Heart left ventricle (tissue), 13 donors: ENCODE data around the gene CDAN1.

Experiments
- POLR2A ChIP-seq, 2 donors: fragments of 450-650 bp; IDR thresholded peaks; one replicate each; pipeline ENCODE4 v1.6.1; 2017; ENCODE audit warnings: antibody characterized with exemption in 2 of 2, mild to moderate bottlenecking in 2 of 2, moderate library complexity in 2 of 2
- TF ChIP-seq, protein P1 (sequence below), 12 donors: fragments of 200-600 bp; sonication (generic) in 4 of 12; IDR thresholded peaks; one replicate each; pipeline versions ENCODE4 v1.5.0 to v1.8.0; 2018 to 2022; ENCODE audit warnings: antibody characterized with exemption in 12 of 12, mild to moderate bottlenecking in 5 of 12
- donor health status: ischemic (EF 13 %, LVEDD 7.1; RV severe dilation, severe dysfunction).
- donor health status: DM: no; HTN: yes; CAD: no.
- donor health status: DM: no; HTN: no; CAD: no.
- donor health status: ischemic (EF 25% LVEDD 6.9; RV normal size, moderate dysfunction).
- donor health status: ischemic (EF 25% LVEDD 5.7; RV mildly dilated, moderate dysfunction).
- donor health status: ischemic (EF 35%, LVEDD 5.7; RV mildly dilated, moderate dysfunction).
- donor health status: nonischemic (EF 11% LVEDD 7.7; RV severe dilation, severe dysfunction).
- donor health status: DM: yes; HTN: yes; CAD: no.
- donor health status: PGD.
- donor health status: ischemic (EF 29% LVEDD 5.4; RV normal size, mild dysfunction).
- donor health status: nonischemic (EF 23%, LVEDD 6.1; RV moderate dilation, normal function).

DNA sequence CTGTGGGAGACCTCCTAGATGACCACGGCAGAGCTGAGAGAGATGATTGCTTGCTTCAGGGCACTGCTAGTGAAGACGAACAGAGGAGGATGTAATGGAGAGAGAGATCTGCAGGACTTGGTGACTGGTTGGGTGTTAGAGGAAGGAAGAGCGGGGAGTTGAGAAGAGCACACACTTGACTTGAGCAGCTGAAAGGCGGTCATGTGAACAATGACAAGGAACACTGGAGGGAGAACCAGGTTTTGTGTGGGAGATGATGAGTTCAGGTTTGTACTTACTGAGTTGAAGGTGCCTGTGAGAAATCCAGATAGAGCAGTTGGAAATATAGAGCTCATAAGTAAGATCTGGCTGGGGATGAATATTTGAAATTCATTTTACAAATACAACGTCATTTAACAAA lies 40.3 kb downstream of the CDAN1 start:
- TF ChIP-seq, protein P1, sequence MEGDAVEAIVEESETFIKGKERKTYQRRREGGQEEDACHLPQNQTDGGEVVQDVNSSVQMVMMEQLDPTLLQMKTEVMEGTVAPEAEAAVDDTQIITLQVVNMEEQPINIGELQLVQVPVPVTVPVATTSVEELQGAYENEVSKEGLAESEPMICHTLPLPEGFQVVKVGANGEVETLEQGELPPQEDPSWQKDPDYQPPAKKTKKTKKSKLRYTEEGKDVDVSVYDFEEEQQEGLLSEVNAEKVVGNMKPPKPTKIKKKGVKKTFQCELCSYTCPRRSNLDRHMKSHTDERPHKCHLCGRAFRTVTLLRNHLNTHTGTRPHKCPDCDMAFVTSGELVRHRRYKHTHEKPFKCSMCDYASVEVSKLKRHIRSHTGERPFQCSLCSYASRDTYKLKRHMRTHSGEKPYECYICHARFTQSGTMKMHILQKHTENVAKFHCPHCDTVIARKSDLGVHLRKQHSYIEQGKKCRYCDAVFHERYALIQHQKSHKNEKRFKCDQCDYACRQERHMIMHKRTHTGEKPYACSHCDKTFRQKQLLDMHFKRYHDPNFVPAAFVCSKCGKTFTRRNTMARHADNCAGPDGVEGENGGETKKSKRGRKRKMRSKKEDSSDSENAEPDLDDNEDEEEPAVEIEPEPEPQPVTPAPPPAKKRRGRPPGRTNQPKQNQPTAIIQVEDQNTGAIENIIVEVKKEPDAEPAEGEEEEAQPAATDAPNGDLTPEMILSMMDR (IDR thresholded peaks at IDR 0.05) = no peak
- no peak for TF ChIP-seq POLR2A (IDR thresholded peaks at IDR 0.05)
